ENCODE results near the gene RGPD6.
"Not testable (repeated sequence)": the region's sequence is repeated elsewhere in the genome, so short reads cannot be mapped to it uniquely, and the experiment has no call there.

Gene RGPD6

DNA sequence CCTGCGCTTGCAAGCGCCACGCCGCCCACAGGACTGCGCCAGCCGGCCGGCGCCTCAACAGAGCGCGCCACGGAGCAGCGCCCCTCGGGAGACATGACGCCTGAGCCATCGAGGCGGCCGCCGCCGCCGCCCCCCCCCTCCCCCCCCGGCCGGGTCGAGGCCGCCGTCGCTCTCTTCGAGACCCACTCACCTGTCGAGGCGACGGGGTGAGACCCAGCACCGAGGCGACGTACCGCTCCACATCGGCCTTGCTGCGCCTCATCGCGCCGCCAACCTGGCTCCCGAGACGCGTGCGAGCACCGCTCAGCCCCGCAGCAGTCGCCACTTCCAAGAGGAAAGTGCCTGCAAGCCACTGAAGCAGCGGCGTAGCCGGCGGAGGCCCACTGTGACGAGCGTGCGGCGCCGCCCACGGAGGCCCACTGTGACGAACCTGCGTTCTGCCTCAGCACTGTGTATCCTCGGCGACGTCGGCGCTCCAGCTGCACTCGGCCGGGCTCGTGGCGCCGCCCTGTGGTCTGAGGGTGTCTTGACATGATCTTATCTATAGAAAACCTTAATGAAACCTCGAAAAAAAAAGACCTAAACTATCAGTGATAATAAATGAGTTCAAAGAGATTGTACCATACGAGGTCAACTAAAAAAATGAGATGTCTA is at the start of gene RGPD6:
Gene RGPD6, minus strand, starts transcription at position 460 of the 654 bp plus-strand sequence. Its CDS starts 198 bp downstream, at position 262.
- H3K27me3 Mint-ChIP-seq; H3K4me1 Mint-ChIP-seq (ENCODE audit: low read depth); intact Hi-C loops (cut with micrococcal nuclease); H3K27ac Mint-ChIP-seq; H3K36me3 Mint-ChIP-seq (ENCODE audit: low read depth); H3K9me3 Mint-ChIP-seq; H3K4me3 Mint-ChIP-seq: not testable (repeated sequence)

DNA sequence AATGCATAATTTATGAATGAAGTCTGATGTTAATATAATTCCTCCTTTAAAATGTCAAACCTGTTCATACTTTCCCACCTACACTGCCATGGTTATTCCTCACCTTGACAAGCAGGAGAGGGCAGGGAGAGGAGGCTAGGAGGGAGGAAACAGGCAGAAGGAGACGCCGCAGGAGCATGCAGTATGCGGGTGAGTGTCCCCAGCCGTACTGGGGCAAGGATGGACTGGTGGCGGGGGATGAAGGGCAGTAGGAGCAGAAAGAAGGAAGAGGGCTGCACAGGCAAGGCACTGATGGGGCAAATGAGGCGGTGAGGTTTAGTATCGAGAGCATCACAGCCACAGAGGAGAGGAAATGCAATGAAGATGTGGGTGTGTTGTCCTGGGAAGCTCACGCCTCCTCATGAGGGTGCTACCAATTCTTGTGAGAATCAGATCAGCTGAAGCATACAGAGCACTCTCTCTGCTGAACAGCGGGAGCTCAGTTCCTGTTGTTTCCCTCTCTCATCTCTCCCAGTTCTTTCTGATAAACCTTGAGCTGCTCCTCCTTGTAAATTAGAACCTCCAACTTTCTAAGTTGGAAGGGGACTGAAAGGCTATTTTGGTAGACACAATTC is 42.4 kb upstream of the RGPD6 start:
- H3K9me3 Mint-ChIP-seq; H3K27me3 Mint-ChIP-seq; H3K4me3 Mint-ChIP-seq; H3K36me3 Mint-ChIP-seq (ENCODE audit: low read depth); intact Hi-C loops (cut with micrococcal nuclease); H3K4me1 Mint-ChIP-seq (ENCODE audit: low read depth); H3K27ac Mint-ChIP-seq: not testable (repeated sequence)

DNA sequence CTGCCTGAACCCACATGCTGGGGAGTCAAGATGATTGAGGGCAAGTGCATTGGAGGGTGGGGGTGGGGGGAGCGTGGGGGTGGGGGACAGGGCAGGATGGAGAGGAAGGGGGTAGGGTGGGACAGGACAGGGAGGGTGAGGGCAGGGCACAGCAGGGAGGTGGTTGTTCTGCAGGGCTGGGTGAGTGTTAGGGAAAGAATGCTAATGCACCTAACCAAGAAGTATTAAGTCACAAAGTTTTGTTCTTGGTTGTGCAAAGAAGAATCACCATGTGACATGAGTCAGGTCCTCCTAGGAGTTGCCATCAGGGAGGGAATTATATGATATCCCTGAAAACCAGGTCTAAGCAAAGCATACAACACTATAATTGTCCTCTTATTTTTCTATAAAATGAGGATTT is 36.9 kb upstream of the RGPD6 start:
- H3K27ac Mint-ChIP-seq; intact Hi-C loops (cut with micrococcal nuclease); H3K9me3 Mint-ChIP-seq; H3K36me3 Mint-ChIP-seq (ENCODE audit: low read depth); H3K4me3 Mint-ChIP-seq; H3K27me3 Mint-ChIP-seq; H3K4me1 Mint-ChIP-seq (ENCODE audit: low read depth): not testable (repeated sequence)

DNA sequence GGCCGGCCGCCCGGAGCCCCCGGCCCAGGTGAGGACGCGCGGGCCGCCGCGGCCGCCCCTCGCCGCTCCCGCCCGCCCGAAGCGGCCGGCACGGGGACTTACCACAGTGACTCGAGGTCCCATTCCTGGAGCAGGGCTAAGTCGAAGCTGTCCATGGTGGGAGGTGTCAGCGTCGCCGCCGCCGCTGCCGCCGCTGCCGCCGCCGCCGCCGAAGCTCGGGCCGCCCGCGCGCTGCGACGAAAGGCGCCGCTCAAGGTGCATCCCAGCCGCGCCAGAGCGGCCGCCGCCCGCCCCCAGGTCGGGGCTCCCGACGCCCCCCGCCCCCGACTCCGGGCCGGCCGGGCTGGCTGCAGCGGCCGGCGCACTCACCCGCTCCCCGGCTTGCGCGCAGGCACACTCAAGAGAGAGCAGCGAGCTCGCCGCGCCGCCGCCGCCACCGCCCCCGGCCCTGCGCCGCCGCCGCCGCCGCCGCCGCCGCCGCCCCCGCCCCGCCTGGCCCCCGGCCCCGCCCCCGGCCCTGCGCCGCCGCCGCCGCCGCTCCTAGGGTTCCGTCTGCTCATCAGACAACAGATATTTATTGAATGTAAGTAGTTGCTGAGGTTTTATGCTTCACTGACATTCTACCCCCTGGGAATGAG is 33.7 kb upstream of the RGPD6 start:
- H3K9me3 Mint-ChIP-seq; intact Hi-C loops (cut with micrococcal nuclease); H3K27me3 Mint-ChIP-seq; H3K4me3 Mint-ChIP-seq; H3K36me3 Mint-ChIP-seq (ENCODE audit: low read depth); H3K27ac Mint-ChIP-seq; H3K4me1 Mint-ChIP-seq (ENCODE audit: low read depth): not testable (repeated sequence)

DNA sequence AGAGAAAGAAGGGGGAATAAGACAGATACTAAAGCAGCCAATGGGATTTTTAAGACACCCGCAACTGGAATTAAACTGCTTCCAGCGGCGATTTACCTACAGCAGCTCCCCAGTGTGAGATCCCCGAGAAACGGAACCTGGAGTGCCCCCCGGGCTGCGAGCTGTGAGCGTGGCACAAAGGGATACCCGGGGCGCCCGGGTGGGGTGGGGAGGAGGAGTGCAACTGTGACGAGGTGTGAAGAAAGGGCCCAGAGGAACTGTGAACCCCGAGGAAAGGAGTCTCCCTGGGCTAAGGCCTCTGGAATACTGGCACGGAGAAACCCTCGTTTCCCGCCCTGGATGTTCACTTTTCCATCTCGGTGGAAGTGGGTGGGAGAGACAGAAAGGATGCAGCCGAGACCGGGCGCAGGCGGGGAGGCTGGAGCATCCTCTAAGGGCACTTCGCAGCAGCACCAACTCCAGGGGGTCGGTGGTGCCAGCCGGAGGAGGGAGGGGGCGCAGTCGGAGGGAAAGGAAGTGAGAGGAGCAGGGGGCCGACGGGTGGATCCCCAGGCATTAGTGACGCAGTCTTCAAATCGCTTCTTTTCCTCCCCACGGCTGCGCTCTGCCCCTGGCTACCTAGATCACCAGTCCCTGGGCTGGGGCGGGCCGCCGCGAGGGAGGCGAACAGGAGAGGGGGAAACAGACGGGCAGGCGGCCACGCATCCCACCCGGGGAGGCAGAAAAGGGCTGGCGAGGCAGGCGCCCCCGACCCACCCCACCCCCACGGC is 33.0 kb upstream of the RGPD6 start:
- H3K4me1 Mint-ChIP-seq (ENCODE audit: low read depth); H3K9me3 Mint-ChIP-seq; intact Hi-C loops (cut with micrococcal nuclease); H3K36me3 Mint-ChIP-seq (ENCODE audit: low read depth); H3K27ac Mint-ChIP-seq; H3K4me3 Mint-ChIP-seq: not testable (repeated sequence)
- peaks cover 11% of the 10 kb centered on the region for H3K27me3 Mint-ChIP-seq

DNA sequence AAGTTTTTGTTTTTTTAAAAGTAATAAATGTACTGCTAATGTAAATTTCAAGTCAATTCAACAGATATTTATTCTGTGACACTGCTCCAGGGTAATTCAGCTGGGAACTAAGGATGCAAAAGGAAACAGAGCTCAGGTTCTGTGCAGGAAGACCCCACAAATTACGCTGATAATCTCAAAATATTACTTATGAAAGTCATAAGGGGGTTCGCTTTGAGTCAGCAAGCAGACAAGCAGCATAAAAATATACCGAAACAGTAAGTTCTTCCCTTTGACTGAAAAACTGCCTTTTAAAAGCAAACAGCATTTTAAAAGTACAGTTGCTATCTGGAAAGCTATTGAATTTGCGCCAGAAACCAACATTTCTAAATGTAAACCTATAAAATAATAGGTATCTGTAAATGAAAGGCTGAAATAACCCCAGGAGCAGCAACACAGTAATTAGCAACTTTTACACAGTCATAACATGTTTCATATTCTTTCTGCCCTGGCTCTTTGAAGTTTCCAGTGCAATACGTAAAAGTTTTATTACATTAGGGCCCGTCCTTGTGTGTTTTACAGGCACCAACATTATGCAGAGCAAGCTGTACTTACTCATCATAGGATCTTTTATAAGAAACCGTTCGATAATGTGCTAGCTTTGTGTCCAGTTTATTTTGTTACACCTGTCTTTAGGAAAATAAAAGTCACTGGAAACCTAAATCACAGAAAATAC is 31.9 kb upstream of the RGPD6 start:
- intact Hi-C loops (cut with micrococcal nuclease); H3K4me1 Mint-ChIP-seq (ENCODE audit: low read depth); H3K9me3 Mint-ChIP-seq; H3K36me3 Mint-ChIP-seq (ENCODE audit: low read depth); H3K27ac Mint-ChIP-seq; H3K4me3 Mint-ChIP-seq: not testable (repeated sequence)
- peaks cover 12% of the 10 kb centered on the region for H3K27me3 Mint-ChIP-seq

DNA sequence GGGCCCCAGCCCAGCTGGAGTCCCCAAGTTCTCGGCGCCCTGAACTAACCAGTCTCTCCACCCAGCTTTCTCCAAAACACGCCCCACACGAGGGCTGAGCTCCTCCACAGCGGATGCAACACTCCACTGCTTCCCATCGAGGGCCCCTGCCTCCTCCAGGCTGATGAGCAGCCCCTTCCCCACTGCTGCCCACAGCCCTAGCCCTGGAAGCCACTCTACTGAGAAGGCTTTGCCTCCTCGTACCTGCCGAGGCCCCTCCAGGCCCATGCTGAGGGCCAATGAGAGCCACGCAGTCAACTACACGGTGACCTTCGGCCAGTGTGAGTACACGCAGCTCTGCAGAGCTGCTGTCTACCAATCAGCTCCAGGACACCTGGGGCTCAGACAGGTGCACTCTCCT is 28.0 kb upstream of the RGPD6 start:
- H3K4me1 Mint-ChIP-seq (ENCODE audit: low read depth); intact Hi-C loops (cut with micrococcal nuclease); H3K9me3 Mint-ChIP-seq; H3K36me3 Mint-ChIP-seq (ENCODE audit: low read depth); H3K27ac Mint-ChIP-seq; H3K4me3 Mint-ChIP-seq: not testable (repeated sequence)
- peaks cover 12% of the 10 kb centered on the region for H3K27me3 Mint-ChIP-seq

DNA sequence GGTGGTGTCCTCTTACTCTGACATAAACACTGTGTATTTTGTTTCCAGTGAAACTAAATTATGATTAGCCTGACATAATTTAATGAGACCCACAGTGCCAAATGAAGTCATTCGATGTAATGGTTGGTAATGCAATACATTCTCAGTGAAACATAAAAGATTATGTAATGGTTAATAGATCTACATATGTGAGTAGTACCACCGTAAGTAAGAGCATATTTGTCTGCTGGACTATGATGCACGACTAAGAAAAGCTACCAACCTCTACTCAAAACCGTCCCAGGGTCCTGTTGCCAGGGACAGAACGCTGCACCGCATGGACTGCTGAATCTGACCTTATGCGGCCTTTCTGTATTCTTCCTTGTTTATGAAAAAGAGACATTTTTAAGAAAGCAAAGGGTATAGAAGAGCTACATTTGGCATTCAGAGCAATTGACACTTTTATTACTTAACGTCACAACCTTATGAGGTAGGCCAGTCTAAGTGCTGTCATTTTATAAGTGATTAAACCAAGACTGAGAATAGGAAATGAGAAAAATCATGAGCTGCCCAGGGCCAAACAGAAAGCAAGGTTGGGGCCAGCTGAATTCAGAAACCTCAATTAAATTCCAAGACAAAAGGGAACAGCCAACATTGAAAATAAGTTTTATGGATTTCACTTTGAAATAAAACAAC is 27.0 kb upstream of the RGPD6 start:
- H3K9me3 Mint-ChIP-seq; intact Hi-C loops (cut with micrococcal nuclease); H3K4me3 Mint-ChIP-seq; H3K27ac Mint-ChIP-seq; H3K36me3 Mint-ChIP-seq (ENCODE audit: low read depth); H3K4me1 Mint-ChIP-seq (ENCODE audit: low read depth): not testable (repeated sequence)
- H3K27me3 Mint-ChIP-seq, result peaks cover 12% of the 10 kb centered on the region

DNA sequence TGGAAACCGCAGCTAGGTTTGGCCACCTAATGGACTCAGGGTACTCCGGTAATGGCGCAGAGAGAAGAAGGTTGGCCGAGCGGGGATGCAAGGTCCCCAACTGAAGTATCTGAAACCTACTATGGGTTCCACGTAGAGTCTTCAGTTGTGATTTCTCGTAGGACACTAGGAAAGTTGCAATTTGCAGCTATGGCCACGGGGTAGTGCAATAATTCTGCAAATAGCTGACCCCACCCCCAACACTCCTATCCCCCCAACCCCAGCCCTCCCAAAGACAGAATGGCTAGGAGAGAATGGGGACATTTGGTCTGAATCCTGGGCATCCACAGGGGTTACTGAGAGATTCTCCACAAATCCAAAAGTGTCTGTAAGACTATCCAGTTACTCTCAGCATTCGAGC is 25.1 kb upstream of the RGPD6 start:
- H3K36me3 Mint-ChIP-seq (ENCODE audit: low read depth); intact Hi-C loops (cut with micrococcal nuclease); H3K4me3 Mint-ChIP-seq; H3K9me3 Mint-ChIP-seq; H3K27ac Mint-ChIP-seq; H3K4me1 Mint-ChIP-seq (ENCODE audit: low read depth): not testable (repeated sequence)
- peaks cover 11% of the 10 kb centered on the region for H3K27me3 Mint-ChIP-seq

DNA sequence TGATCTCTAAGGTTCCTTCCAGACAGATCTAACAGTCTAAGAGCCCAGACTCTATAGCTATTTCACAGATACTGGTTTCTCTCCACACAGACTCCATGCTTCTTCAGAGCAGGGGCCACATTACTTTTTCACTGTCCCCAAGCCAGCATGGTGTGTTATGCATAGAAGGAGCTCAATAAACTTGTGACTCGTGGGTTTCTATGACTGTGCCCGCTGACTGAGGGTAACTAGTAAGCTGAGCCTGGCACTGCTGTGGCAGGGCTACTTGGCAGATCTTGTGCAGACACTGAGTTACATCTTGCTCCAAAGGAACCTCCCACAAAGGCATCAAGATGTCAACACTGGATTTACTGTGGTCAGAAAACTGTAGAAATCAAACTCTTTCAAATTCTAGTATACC is 15.0 kb upstream of the RGPD6 start:
- H3K4me3 Mint-ChIP-seq; H3K4me1 Mint-ChIP-seq (ENCODE audit: low read depth); H3K9me3 Mint-ChIP-seq; H3K27me3 Mint-ChIP-seq; H3K36me3 Mint-ChIP-seq (ENCODE audit: low read depth); intact Hi-C loops (cut with micrococcal nuclease); H3K27ac Mint-ChIP-seq: not testable (repeated sequence)

DNA sequence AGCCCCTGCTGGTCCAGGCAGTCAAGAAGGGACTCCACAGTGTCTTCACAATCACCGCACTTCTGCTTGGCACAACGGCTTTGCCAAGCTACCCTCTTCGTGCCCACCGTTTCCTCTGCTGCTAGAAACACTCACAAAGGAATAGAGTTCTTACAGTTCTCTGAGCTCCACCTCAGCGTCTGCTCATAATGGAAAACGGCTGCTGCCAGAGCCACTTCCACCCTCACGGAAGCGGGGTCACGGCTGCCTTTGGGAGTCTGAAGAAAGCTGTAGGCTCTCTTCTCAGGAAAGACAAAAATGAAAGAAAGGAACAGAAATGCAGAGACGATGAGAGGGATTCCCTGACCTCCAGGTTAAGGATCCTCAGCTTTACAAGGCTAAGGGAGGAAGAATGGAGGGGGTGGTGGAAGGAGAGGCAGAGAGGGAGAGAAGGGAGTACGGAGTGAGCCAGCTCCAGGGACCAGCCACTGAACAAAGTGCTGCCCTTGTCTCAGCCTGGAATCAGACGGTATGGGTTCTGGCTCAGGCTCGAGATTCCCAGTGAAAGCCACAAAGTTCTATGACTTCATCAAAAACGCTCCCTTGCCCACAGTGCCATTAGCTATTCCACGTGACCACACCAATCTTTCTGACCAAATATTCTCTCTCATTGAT is 12.8 kb upstream of the RGPD6 start:
- H3K4me1 Mint-ChIP-seq (ENCODE audit: low read depth); intact Hi-C loops (cut with micrococcal nuclease): not testable (repeated sequence)

DNA sequence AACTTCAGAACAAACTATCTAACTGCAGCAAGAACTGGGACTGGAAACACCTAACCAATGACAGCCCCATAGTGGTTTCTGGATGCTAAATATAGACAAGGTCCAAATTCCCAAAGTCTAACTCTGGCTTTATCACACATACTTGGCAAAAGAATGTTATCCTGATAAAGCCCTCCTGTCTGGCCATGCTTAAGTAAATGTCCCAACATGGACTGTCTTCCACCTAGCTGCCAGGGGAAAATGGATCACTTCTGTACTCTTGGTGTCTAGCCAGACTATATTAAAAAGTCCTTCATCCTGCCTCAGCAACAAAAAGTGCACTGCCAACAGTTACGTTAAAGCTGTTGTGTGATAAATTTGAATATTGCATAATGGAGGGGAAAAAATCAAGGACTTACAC is 11.5 kb upstream of the RGPD6 start:
- H3K4me3 Mint-ChIP-seq; H3K4me1 Mint-ChIP-seq (ENCODE audit: low read depth); H3K36me3 Mint-ChIP-seq (ENCODE audit: low read depth); H3K27me3 Mint-ChIP-seq; H3K27ac Mint-ChIP-seq; H3K9me3 Mint-ChIP-seq; intact Hi-C loops (cut with micrococcal nuclease): not testable (repeated sequence)

More for the DNA sequence above, 12.8 kb upstream of the RGPD6 start:
- not testable (repeated sequence) for H3K9me3 Mint-ChIP-seq; H3K27me3 Mint-ChIP-seq; H3K36me3 Mint-ChIP-seq (ENCODE audit: low read depth); H3K27ac Mint-ChIP-seq; H3K4me3 Mint-ChIP-seq

DNA sequence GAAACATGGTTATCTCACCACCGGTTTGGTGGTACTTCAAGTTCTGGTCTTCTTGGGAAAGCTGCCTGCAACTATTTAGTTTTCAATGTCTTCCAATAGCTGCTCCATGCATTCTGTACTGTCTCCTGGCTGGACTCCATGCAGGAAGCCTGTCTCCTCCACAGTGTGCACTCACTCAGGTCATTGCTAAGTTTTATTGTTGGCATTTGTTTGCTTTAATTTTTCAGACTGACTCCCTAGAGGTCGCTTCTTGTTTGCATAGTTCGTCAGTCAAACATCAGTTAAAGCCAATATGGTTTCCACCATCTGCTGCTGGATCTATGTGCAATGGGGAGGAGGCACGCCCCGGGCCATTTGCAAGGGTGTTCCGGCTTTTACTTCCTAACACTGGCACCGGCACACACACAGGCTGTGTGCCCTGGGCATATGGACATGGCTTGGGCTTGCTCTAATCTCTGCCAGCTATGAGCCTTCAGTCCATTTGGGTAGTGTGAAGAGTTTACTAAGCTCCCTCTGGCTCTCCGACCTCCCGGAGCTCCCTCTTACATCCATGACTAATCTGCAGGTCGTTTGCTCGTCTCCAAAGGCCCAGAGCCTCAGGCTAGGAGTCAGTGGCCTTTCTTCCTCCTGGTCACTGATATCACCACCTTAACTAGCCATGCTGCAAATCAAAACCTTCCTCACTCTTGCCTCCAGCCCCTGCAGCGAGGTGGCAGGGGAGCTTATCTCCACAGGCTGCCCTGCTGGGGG is 2.4 kb upstream of the RGPD6 start:
- H3K27ac Mint-ChIP-seq; intact Hi-C loops (cut with micrococcal nuclease); H3K27me3 Mint-ChIP-seq; H3K4me1 Mint-ChIP-seq (ENCODE audit: low read depth); H3K36me3 Mint-ChIP-seq (ENCODE audit: low read depth); H3K4me3 Mint-ChIP-seq; H3K9me3 Mint-ChIP-seq: not testable (repeated sequence)

Measured in dendritic cell treated with granulocyte-macrophage colony-stimulating factor and Interleukin-4, amounts not matched to agents 40 ng/mL and 50 ng/mL, for 4 days (primary cell).